Fibroblast of skin of right quadriceps (primary cell): ENCODE measurements around the gene VIT.
"Not testable (repeated sequence)": the region's sequence is repeated elsewhere in the genome, so short reads cannot be mapped to it uniquely, and the experiment has no call there.

ENCODE experiments used
- DNase-seq: peaks from one replicate; pipeline ENCODE4 v3.0.0-alpha.2; 2013

VIT gene

GRCh38 chr2:36678856-36679255 lies 17.7 kb upstream of the VIT start:
- DNase-seq: no peak

- peak; percentile 50 for DNase-seq
These were observed 16.5 kb upstream of the VIT start for GRCh38 chr2:36680012-36680411.

GRCh38 chr2:36682562-36682961 lies 13.9 kb upstream of the VIT start:
- DNase-seq: no peak

GRCh38 chr2:36683002-36683401 lies 13.5 kb upstream of the VIT start:
- no peak for DNase-seq

- not testable (repeated sequence) for DNase-seq
These were observed 8.2 kb upstream of the VIT start for GRCh38 chr2:36688291-36688690.

GRCh38 chr2:36689013-36689412 lies 7.5 kb upstream of the VIT start:
- DNase-seq: not testable (repeated sequence)

GRCh38 chr2:36692121-36692520 lies 4.4 kb upstream of the VIT start:
- no peak for DNase-seq

- no peak for DNase-seq
These were observed 2.7 kb upstream of the VIT start for GRCh38 chr2:36693825-36694224.

GRCh38 chr2:36695746-36696415 lies 626 bp upstream of the VIT start:
- DNase-seq: peak; percentile 62

- no peak for DNase-seq
These were observed 1.0 kb downstream of the VIT start for GRCh38 chr2:36697424-36698066.

- DNase-seq: no peak
These were observed 2.5 kb downstream of the VIT start for GRCh38 chr2:36698993-36699392.

- no peak for DNase-seq
These were observed 3.8 kb downstream of the VIT start for GRCh38 chr2:36700311-36700710.

GRCh38 chr2:36701391-36701795 lies 4.9 kb downstream of the VIT start:
- DNase-seq: no peak

GRCh38 chr2:36701918-36702317 lies 5.4 kb downstream of the VIT start:
- no peak for DNase-seq

- no peak for DNase-seq
These were observed 6.3 kb downstream of the VIT start for GRCh38 chr2:36702781-36703180.

- no peak for DNase-seq
These were observed 8.1 kb downstream of the VIT start for GRCh38 chr2:36704475-36705150.

- no peak for DNase-seq
These were observed 9.0 kb downstream of the VIT start for GRCh38 chr2:36705326-36706020.

- peak; percentile 50 for DNase-seq
These were observed 9.7 kb downstream of the VIT start for GRCh38 chr2:36706021-36706876.

GRCh38 chr2:36707050-36707449 lies 10.5 kb downstream of the VIT start:
- DNase-seq: peak; percentile 74

GRCh38 chr2:36708041-36708741 lies 11.7 kb downstream of the VIT start:
- peak; percentile 97 for DNase-seq

- DNase-seq: peak; percentile 40
These were observed 14.5 kb downstream of the VIT start for GRCh38 chr2:36710858-36711515.
